Measurements from ENCODE around the gene SRRM5. TPM values are rescaled to one million over a fixed set of nuclear protein-coding genes. Genes with fewer than 3 reads are reported as not detected.

Gene SRRM5
- total RNA-seq, 1 donor from 2014 or later = 0.51 TPM

- H3K27me3 Mint-ChIP-seq (ENCODE audit: unreplicated experiment) = peaks cover 9% of the 10 kb centered on the region
- H3K4me3 Mint-ChIP-seq (ENCODE audit: unreplicated experiment) = no peak overlapping the region
- peaks cover 13% of the 10 kb centered on the region for H3K9me3 Mint-ChIP-seq (ENCODE audit: unreplicated experiment)
- no peak for DNase-seq
- H3K27ac Mint-ChIP-seq (ENCODE audit: unreplicated experiment) = no peak overlapping the region
- no peak for TF ChIP-seq CTCF (IDR thresholded peaks at IDR 0.05; ENCODE audit: partially characterized antibody, unreplicated experiment)
- H3K4me1 Mint-ChIP-seq (ENCODE audit: low read depth, unreplicated experiment) = peaks cover 11% of the 10 kb centered on the region
- no peaks in the 10 kb centered on the region for H3K36me3 Mint-ChIP-seq (ENCODE audit: unreplicated experiment)
Measured at GRCh38 chr19:43591904-43592772, 19.8 kb upstream of the SRRM5 start.

DNA sequence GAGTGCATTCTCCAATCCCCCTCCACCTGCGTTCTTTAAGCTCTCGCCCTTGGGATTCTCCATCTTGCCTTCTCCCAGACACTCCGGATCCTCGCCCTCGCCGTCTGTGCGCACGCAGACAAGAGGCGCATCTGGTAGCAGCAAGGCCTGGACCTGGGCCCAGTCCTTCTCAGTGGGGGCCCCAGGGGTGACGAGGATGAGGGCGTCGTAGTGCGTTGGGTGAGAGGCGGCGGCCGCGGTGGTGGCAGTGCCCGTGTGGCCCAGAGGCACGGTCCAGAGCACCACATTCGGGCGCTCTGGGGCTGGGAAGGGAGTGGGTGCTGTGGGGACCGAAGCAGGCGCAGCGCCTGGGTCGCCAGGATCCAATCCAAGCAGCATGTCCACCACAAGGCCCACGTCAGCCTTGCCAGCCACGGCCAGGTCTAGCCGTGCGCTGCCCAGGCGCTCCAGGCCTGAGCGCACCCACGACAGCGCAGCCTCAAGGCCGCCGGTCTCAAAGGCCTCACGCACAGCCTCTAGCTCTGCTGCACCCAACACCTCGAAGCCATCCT lies 19.0 kb upstream of the SRRM5 start:
- Mint-ChIP-seq H3K27me3 (ENCODE audit: unreplicated experiment) (peaks cover 9% of the 10 kb centered on the region), H3K4me3 (ENCODE audit: unreplicated experiment) (peak overlapping the region; percentile 97), H3K4me1 (ENCODE audit: low read depth, unreplicated experiment) (peaks cover 18% of the 10 kb centered on the region), H3K27ac (ENCODE audit: unreplicated experiment) (peak overlapping the region; percentile 90), H3K36me3 (ENCODE audit: unreplicated experiment) (no peaks in the 10 kb centered on the region), H3K9me3 (ENCODE audit: unreplicated experiment) (peaks cover 13% of the 10 kb centered on the region)
- no peak for DNase-seq
- no peak for TF ChIP-seq CTCF (IDR thresholded peaks at IDR 0.05; ENCODE audit: partially characterized antibody, unreplicated experiment)

- no peak for TF ChIP-seq CTCF (IDR thresholded peaks at IDR 0.05; ENCODE audit: partially characterized antibody, unreplicated experiment)
- Mint-ChIP-seq H3K4me1 (ENCODE audit: low read depth, unreplicated experiment) (peaks cover 18% of the 10 kb centered on the region), H3K27me3 (ENCODE audit: unreplicated experiment) (peaks cover 9% of the 10 kb centered on the region), H3K27ac (ENCODE audit: unreplicated experiment) (peak overlapping the region; percentile 90), H3K36me3 (ENCODE audit: unreplicated experiment) (no peaks in the 10 kb centered on the region), H3K4me3 (ENCODE audit: unreplicated experiment) (peak overlapping the region; percentile 97), H3K9me3 (ENCODE audit: unreplicated experiment) (peaks cover 15% of the 10 kb centered on the region)
- no peak for DNase-seq
Measured at GRCh38 chr19:43594081-43594697, 17.7 kb upstream of the SRRM5 start.

DNA sequence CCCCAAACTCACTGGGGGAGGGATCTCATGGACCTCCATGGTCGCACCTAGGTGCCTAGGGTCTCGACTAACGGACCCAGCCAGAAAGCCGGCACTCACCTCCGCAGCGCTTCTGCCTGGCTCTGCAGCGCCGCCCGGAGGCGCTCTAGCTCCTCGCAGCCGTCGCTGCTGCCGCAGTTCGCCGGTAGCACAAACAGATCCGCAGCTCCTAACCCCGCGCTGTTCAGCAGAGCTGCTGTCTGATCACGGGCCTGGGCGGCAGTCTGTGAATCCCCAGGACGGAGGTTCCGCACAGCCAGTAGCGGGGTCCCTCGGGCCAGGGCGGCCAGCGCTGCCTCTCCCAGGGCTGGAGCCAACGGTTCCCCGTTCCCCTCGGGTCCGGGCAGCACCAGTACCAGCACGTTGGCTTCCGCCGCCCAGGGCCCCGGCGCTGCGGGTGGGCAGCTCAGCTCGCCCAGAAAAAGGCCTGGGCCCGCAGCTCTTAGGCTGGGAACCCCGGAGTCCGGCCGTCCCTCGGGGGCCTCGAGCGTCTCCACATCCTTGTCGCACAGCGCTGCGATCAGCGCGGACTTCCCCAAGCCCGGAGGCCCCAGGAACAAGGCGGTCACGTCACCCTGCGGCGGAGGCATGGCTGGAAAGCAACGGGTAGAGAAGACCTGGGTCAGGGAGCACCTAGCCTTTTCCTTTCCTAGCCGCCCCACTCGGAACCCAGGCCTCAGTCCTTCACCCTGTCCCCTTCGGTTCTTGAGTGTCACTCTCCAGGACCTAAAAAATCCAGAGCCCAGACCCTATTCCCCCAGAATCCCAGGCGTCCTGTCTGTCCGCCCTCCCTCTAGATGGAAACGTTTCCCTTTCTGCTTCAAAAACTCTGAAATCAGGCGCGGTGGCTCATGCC lies 16.9 kb upstream of the SRRM5 start:
- Mint-ChIP-seq H3K36me3 (ENCODE audit: unreplicated experiment) (no peaks in the 10 kb centered on the region), H3K27ac (ENCODE audit: unreplicated experiment) (peak overlapping the region; percentile 97), H3K4me1 (ENCODE audit: low read depth, unreplicated experiment) (peaks cover 18% of the 10 kb centered on the region), H3K4me3 (ENCODE audit: unreplicated experiment) (peak overlapping the region; percentile 97), H3K9me3 (ENCODE audit: unreplicated experiment) (peaks cover 13% of the 10 kb centered on the region), H3K27me3 (ENCODE audit: unreplicated experiment) (peaks cover 7% of the 10 kb centered on the region)
- peak; percentile 89 for TF ChIP-seq CTCF (IDR thresholded peaks at IDR 0.05; ENCODE audit: partially characterized antibody, unreplicated experiment)
- DNase-seq = peak; percentile 78
